ENCODE measurements around the gene ADGRA1.
"Not testable (repeated sequence)": the region's sequence is repeated elsewhere in the genome, so short reads cannot be mapped to it uniquely, and the experiment has no call there.

Gene ADGRA1

DNA sequence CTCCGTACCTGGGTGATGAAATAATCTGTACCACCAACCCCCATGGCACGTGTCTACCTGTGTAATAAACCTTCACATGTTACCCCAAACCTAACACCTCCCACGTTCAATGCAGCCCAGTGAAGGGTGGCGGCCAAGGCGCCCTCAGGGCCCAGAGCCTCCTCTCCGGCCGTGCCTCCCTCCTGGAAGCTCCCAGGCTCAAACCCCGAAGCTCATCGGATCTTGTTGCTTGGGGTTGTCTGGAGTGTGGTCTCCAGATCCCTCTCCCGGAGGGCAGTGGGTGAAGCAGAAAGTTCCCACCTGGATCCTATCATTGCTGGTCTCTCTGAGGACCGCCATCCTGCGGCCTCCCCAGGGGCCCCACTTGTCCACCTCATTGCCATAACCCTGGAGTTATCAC, 62.9 kb downstream of the ADGRA1 start:
- Histone ChIP-seq H2AFZ (ENCODE audit: low read length) (no peak overlapping the region), H3K4me2 (ENCODE audit: low read depth, low read length, poor library complexity, severe bottlenecking) (no peak overlapping the region), H3K79me2 (ENCODE audit: insufficient read depth, low read length) (no peaks in the 10 kb centered on the region), H3K9me3 (ENCODE audit: insufficient read depth, low read depth, low read length) (peaks cover 14% of the 10 kb centered on the region; the same call in 1 of the 2 replicates), H3K36me3 (ENCODE audit: insufficient read depth, low read length) (no peaks in the 10 kb centered on the region), H3K9me2 (replicated peaks; ENCODE audit: low read depth, low read length) (no peaks in the 10 kb centered on the region), H3F3A (ENCODE audit: low read depth) (no peaks in the 10 kb centered on the region), H3K27me3 (ENCODE audit: insufficient read depth, low read length, poor library complexity, severe bottlenecking) (no peaks in the 10 kb centered on the region), H4K20me1 (ENCODE audit: insufficient read depth, low read length, poor library complexity, severe bottlenecking) (no peaks in the 10 kb centered on the region), H3K4me1 (ENCODE audit: insufficient read depth, low read length, poor library complexity, severe bottlenecking) (no peaks in the 10 kb centered on the region), H3K9ac (ENCODE audit: low read depth, low read length, poor library complexity, severe bottlenecking) (no peak overlapping the region), H3K4me3 (ENCODE audit: low read length, poor library complexity, severe bottlenecking) (no peak overlapping the region)
- no peak for TF ChIP-seq EZH2phosphoT487 (IDR thresholded peaks at IDR 0.05; ENCODE audit: borderline replicate concordance)
- TF ChIP-seq, protein P1, sequence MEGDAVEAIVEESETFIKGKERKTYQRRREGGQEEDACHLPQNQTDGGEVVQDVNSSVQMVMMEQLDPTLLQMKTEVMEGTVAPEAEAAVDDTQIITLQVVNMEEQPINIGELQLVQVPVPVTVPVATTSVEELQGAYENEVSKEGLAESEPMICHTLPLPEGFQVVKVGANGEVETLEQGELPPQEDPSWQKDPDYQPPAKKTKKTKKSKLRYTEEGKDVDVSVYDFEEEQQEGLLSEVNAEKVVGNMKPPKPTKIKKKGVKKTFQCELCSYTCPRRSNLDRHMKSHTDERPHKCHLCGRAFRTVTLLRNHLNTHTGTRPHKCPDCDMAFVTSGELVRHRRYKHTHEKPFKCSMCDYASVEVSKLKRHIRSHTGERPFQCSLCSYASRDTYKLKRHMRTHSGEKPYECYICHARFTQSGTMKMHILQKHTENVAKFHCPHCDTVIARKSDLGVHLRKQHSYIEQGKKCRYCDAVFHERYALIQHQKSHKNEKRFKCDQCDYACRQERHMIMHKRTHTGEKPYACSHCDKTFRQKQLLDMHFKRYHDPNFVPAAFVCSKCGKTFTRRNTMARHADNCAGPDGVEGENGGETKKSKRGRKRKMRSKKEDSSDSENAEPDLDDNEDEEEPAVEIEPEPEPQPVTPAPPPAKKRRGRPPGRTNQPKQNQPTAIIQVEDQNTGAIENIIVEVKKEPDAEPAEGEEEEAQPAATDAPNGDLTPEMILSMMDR (conservative IDR thresholded peaks at IDR 0.05; ENCODE audit: low read length) = no peak

DNA sequence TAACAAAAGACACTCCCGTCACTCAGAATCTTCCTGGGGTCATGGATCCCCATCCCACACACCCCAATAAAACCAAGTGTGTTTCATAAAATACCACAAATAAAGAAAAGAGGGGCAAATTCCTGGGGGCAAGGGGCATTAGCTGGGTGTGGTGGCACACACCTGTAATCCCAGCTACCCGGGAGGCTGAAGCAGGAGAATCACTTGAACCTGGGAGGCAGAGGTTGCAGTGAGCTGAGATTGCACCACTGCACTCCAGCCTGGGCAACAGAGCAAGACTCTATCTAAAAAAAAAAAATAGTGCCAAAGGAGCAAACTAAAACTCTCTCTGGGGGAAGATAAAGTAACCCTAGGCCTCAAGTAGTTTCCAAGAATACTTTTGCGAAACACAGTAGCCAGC, 63.3 kb downstream of the ADGRA1 start:
- H3K4me2 ChIP-seq (ENCODE audit: low read depth, low read length, poor library complexity, severe bottlenecking); H3K9ac ChIP-seq (ENCODE audit: low read depth, low read length, poor library complexity, severe bottlenecking): not testable (repeated sequence)

DNA sequence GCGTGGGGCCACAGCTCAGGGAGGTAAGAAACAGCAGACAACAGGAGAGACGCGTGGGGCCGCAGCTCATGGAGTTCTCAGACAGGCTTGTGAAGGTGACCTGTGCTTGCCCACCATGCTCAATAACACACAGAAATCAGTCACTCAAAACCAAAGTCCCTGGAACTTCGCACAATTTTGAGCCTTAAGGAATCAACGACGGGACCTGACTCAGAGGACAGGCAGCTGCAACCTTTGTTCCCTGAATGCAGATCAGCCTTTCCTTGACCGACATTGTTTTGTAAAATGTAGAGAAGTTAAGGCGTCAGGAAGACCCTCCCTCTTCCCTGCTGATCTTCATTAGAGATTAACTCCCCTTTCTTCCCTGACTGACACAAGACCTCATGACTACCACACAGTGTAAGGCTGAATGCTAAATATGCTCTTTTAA, 63.8 kb downstream of the ADGRA1 start:
- no peak for TF ChIP-seq EZH2phosphoT487 (IDR thresholded peaks at IDR 0.05; ENCODE audit: borderline replicate concordance)
- TF ChIP-seq, protein P1 (conservative IDR thresholded peaks at IDR 0.05; ENCODE audit: low read length) = no peak
- no peak overlapping the region for H3K9ac ChIP-seq (ENCODE audit: low read depth, low read length, poor library complexity, severe bottlenecking)
- no peaks in the 10 kb centered on the region for H3K36me3 ChIP-seq (ENCODE audit: insufficient read depth, low read length)
- H3K27me3 ChIP-seq (ENCODE audit: insufficient read depth, low read length, poor library complexity, severe bottlenecking) = no peaks in the 10 kb centered on the region
- no peaks in the 10 kb centered on the region for H4K20me1 ChIP-seq (ENCODE audit: insufficient read depth, low read length, poor library complexity, severe bottlenecking)
- H3K9me2 ChIP-seq (replicated peaks; ENCODE audit: low read depth, low read length) = no peaks in the 10 kb centered on the region
- no peaks in the 10 kb centered on the region for H3K79me2 ChIP-seq (ENCODE audit: insufficient read depth, low read length)
- H3K4me3 ChIP-seq (ENCODE audit: low read length, poor library complexity, severe bottlenecking) = no peak overlapping the region
- H2AFZ ChIP-seq (ENCODE audit: low read length) = no peak overlapping the region
- peaks cover 10% of the 10 kb centered on the region; the same call in 1 of the 2 replicates for H3K9me3 ChIP-seq (ENCODE audit: insufficient read depth, low read depth, low read length)
- no peaks in the 10 kb centered on the region for H3K4me1 ChIP-seq (ENCODE audit: insufficient read depth, low read length, poor library complexity, severe bottlenecking)
- no peaks in the 10 kb centered on the region for H3F3A ChIP-seq (ENCODE audit: low read depth)
- no peak overlapping the region for H3K4me2 ChIP-seq (ENCODE audit: low read depth, low read length, poor library complexity, severe bottlenecking)

More for the DNA sequence above, 63.3 kb downstream of the ADGRA1 start:
- H3K79me2 ChIP-seq (ENCODE audit: insufficient read depth, low read length); H2AFZ ChIP-seq (ENCODE audit: low read length); H3K9me2 ChIP-seq (replicated peaks; ENCODE audit: low read depth, low read length); H3K36me3 ChIP-seq (ENCODE audit: insufficient read depth, low read length); H4K20me1 ChIP-seq (ENCODE audit: insufficient read depth, low read length, poor library complexity, severe bottlenecking); H3K4me3 ChIP-seq (ENCODE audit: low read length, poor library complexity, severe bottlenecking); H3K27me3 ChIP-seq (ENCODE audit: insufficient read depth, low read length, poor library complexity, severe bottlenecking); H3K4me1 ChIP-seq (ENCODE audit: insufficient read depth, low read length, poor library complexity, severe bottlenecking); H3F3A ChIP-seq (ENCODE audit: low read depth): not testable (repeated sequence)
- H3K9me3 ChIP-seq (ENCODE audit: insufficient read depth, low read depth, low read length) = peaks cover 14% of the 10 kb centered on the region; the same call in 1 of the 2 replicates

DNA sequence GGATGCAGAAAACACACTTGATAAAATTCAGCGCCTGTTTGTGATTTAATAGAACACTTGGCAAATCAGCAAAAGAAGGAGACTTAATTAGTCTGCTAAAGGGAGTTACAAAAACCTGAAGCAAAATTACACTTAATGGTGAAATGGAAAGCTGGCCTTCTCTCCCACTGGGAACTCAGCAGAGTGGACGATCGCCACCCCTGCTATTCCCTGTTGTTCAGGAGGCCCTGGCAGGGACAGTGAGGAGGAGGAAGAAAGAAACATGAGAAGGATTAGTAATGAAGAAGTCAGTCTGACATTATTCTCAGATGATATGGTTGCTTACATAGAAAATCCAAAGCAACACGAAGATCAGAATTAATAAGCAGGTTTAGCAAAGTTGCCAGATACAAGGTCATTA, 66.7 kb downstream of the ADGRA1 start:
- H3K9me2 ChIP-seq (replicated peaks; ENCODE audit: low read depth, low read length) = no peaks in the 10 kb centered on the region
- H3K36me3 ChIP-seq (ENCODE audit: insufficient read depth, low read length) = no peaks in the 10 kb centered on the region
- no peak overlapping the region for H2AFZ ChIP-seq (ENCODE audit: low read length)
- H3F3A ChIP-seq (ENCODE audit: low read depth) = no peaks in the 10 kb centered on the region
- H3K4me3 ChIP-seq (ENCODE audit: low read length, poor library complexity, severe bottlenecking) = no peak overlapping the region
- no peaks in the 10 kb centered on the region for H3K27me3 ChIP-seq (ENCODE audit: insufficient read depth, low read length, poor library complexity, severe bottlenecking)
- 0 out of 2 replicates have a peak, but pooled peaks cover 6% of the 10 kb centered on the region for H3K9me3 ChIP-seq (ENCODE audit: insufficient read depth, low read depth, low read length)
- no peaks in the 10 kb centered on the region for H4K20me1 ChIP-seq (ENCODE audit: insufficient read depth, low read length, poor library complexity, severe bottlenecking)
- H3K4me1 ChIP-seq (ENCODE audit: insufficient read depth, low read length, poor library complexity, severe bottlenecking) = no peaks in the 10 kb centered on the region
- H3K9ac ChIP-seq (ENCODE audit: low read depth, low read length, poor library complexity, severe bottlenecking) = no peak overlapping the region
- H3K4me2 ChIP-seq (ENCODE audit: low read depth, low read length, poor library complexity, severe bottlenecking) = no peak overlapping the region
- no peaks in the 10 kb centered on the region for H3K79me2 ChIP-seq (ENCODE audit: insufficient read depth, low read length)
- TF ChIP-seq, protein P1 (conservative IDR thresholded peaks at IDR 0.05; ENCODE audit: low read length) = no peak
- TF ChIP-seq EZH2phosphoT487 (IDR thresholded peaks at IDR 0.05; ENCODE audit: borderline replicate concordance) = no peak
